Liver (tissue), 3 donors: ENCODE data around the gene SLC49A3.

Experiments used
- FOXA1 ChIP-seq: IDR thresholded peaks from 2 replicates; pipeline ENCODE4 v1.6.1; 2016; ENCODE audit warnings: antibody characterized with exemption
- HNF4A ChIP-seq, 2 donors: conservative IDR thresholded peaks; 2 replicates each; pipeline ENCODE4 v1.6.1; 2016; ENCODE audit warnings: antibody characterized with exemption in 2 of 2, mild to moderate bottlenecking in 2 of 2
- JUND ChIP-seq, 2 donors: IDR thresholded peaks; 2 replicates each; pipeline ENCODE4 v1.6.1; 2016; ENCODE audit warnings: antibody characterized with exemption in 2 of 2
- NR2F2 ChIP-seq: IDR thresholded peaks from 2 replicates; pipeline ENCODE4 v1.6.1; 2016; ENCODE audit warnings: antibody characterized with exemption
- RAD21 ChIP-seq, 2 donors: IDR thresholded peaks; 2 replicates each; pipeline ENCODE4 v1.6.1; 2016; ENCODE audit warnings: antibody characterized with exemption in 2 of 2, mild to moderate bottlenecking in 2 of 2
- TAF1 ChIP-seq: conservative IDR thresholded peaks from 2 replicates; pipeline ENCODE4 v1.6.1; 2016; ENCODE audit warnings: antibody characterized with exemption, mild to moderate bottlenecking
- YY1 ChIP-seq: IDR thresholded peaks from 2 replicates; pipeline ENCODE4 v1.6.1; 2016; ENCODE audit warnings: antibody characterized with exemption, mild to moderate bottlenecking
- TF ChIP-seq, protein P1 (sequence below): fragments of 150-350 bp; IDR thresholded peaks from 2 replicates; pipeline ENCODE4 v1.5.1; 2017; ENCODE audit warnings: improper control_type of control experiment, low read depth, low read length; ENCODE audit not compliant: missing input control
- TF ChIP-seq, protein P2 (sequence below): IDR thresholded peaks from 2 replicates; pipeline ENCODE4 v1.6.1; 2016; ENCODE audit warnings: antibody characterized with exemption
- TF ChIP-seq, protein P3 (sequence below): IDR thresholded peaks from 2 replicates; pipeline ENCODE4 v1.6.1; 2016; ENCODE audit warnings: antibody characterized with exemption
- donor health status: healthy.
- donor health status: healthy.

DNA sequence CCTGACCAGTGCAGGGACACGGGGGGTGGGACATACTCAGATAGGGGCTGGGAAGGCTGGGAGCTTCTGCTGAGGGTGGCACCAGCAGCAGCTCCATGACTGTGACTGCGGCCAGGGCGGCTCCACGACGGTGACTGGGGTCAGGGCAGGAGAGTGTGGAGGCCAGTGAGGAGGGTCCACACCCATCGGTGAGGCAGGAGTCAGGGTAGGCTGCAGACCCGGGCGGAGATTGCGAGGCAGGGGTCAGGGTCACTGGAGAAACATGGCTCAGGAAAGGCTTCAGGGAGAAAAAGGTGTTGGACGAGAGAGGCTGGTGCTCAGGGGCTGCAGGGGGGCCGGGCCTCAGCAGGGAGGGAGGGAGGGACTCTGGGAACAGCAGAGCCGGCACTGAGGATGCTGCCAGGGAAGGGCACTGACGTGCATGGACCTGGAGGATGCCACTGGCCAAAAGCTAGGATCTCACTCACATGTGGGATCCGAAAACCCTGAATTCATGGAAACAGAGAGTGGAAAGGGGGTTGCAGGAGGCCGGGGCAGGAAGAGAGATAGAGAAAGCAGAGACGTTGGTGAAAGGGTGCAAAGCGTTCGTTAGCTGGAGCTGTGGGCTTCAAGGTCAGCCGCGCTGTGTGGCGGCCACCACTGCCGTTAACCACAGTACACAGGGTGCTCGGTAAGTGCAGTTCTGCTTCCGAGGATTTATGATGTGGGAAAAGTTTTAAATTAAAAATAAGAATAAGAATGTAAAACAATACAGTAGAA is 36.9 kb downstream of the SLC49A3 start:
- TF ChIP-seq NR2F2 (no peak), JUND (IDR thresholded peaks at IDR 0.05) (no peak), TAF1 (no peak), YY1 (no peak), RAD21 (IDR thresholded peaks at IDR 0.05) (no peak), FOXA1 (no peak), HNF4A (conservative IDR thresholded peaks at IDR 0.05) (no peak)
- TF ChIP-seq, protein P1, sequence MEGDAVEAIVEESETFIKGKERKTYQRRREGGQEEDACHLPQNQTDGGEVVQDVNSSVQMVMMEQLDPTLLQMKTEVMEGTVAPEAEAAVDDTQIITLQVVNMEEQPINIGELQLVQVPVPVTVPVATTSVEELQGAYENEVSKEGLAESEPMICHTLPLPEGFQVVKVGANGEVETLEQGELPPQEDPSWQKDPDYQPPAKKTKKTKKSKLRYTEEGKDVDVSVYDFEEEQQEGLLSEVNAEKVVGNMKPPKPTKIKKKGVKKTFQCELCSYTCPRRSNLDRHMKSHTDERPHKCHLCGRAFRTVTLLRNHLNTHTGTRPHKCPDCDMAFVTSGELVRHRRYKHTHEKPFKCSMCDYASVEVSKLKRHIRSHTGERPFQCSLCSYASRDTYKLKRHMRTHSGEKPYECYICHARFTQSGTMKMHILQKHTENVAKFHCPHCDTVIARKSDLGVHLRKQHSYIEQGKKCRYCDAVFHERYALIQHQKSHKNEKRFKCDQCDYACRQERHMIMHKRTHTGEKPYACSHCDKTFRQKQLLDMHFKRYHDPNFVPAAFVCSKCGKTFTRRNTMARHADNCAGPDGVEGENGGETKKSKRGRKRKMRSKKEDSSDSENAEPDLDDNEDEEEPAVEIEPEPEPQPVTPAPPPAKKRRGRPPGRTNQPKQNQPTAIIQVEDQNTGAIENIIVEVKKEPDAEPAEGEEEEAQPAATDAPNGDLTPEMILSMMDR, result no peak
- TF ChIP-seq, protein P2, sequence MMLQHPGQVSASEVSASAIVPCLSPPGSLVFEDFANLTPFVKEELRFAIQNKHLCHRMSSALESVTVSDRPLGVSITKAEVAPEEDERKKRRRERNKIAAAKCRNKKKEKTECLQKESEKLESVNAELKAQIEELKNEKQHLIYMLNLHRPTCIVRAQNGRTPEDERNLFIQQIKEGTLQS, result no peak
- TF ChIP-seq, protein P3, sequence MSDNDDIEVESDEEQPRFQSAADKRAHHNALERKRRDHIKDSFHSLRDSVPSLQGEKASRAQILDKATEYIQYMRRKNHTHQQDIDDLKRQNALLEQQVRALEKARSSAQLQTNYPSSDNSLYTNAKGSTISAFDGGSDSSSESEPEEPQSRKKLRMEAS, result no peak
